ENCODE data around the gene AGBL4.
"Not testable (repeated sequence)": the region's sequence is repeated elsewhere in the genome, so short reads cannot be mapped to it uniquely, and the experiment has no call there.

AGBL4 gene

GRCh38 chr1:49306507-49307070, 717.2 kb downstream of the AGBL4 start:
- no peak for DNase-seq (ENCODE audit: low spot score)

- not testable (repeated sequence) for DNase-seq (ENCODE audit: low spot score)
Measured at GRCh38 chr1:49302400-49302799, 721.4 kb downstream of the AGBL4 start.

GRCh38 chr1:49298304-49298703, 725.5 kb downstream of the AGBL4 start:
- DNase-seq (ENCODE audit: low spot score), result no peak

DNA sequence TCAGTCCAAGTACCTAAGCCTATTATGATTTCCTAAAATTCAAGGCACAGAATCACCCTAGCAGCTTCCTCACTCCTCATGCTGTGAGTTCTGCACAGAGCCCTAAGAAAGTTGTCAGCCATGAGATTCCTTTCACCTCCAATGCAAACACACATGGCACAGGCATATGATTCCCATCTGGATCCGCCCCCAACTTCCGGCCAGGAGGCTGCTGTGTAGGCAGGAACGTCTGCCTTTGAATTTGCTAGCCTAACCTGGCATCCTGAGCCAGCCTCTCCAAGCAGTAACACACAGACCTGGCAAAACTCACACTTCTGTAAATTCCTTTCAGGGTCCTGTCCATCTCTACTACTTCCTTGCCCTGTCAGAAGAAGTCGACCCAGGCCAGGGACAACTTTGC, 726.0 kb downstream of the AGBL4 start:
- DNase-seq (ENCODE audit: low spot score), result no peak

DNA sequence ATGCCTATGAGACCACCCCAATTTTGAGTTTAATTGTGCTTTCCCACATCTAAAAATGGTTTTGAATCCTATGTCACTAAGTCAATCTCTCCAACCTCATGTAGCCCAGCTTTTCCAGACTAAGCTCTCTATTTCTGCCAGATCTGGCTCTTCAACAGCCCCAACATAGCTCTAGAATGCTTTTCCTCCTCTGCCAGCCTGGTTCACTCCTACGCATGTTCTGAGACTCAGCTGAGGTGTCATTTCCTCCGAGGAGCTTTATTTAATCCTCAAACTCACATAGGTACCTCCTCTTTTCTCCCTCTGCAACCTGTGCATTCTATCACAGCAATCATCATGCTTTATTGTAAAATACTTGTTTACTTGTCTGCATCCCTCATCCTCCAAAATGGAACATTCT, 729.2 kb downstream of the AGBL4 start:
- DNase-seq (ENCODE audit: low spot score), result no peak

DNA sequence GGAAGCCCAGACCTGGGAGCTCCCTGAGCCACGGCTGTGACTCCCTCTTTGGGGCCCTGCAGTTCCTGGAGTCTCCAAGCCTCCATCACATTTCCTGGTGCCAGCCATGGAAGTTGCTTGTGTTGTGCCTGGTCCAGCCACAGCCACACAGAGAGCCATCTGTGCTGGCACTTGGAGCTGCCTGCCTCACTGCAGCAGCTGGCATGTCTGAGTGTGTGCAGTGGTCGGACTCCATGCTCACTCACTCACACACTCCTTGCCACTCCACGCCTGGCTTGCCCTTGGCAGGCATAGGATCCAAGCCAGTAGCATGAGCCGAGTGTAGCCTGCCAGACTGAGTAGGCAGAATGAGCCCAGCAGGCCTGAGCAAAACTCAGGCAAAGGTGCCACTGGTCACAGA, 730.7 kb downstream of the AGBL4 start:
- no peak for DNase-seq (ENCODE audit: low spot score)

DNA sequence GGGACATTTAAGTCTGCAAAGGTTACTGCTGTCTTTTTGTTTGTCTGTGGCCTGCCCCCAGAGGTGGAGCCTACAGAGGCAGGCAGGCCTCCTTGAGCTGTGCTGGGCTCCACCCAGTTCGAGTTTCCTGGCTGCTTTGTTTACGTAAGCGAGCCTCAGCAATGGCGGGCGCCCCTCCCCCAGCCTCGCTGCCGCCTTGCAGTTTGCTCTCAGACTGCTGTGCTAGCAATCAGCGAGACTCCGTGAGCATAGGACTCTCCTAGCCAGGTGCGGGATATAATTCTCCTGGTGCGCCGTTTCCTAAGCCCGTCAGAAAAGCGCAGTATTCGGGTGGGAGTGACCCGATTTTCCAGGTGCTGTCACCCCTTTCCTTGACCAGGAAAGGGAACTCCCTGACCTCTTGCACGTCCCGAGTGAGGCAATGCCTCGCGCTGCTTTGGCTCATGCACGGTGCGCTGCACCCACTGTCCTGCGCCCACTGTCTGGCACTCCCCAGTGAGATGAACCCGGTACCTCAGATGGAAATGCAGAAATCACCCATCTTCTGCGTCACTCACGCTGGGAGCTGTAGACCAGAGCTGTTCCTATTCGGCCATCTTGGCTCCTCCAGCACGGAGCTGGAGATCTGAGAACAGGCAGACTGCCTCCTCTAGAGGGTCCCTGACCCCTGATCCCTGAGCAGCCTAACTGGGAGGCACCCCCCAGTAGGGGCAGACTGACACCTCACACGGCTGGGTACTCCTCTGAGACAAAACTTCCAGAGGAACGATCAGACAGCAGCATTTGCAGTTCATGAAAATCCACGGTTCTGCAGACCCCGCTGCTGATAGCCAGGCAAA, 766.3 kb downstream of the AGBL4 start:
- DNase-seq (ENCODE audit: low spot score), result not testable (repeated sequence)

DNA sequence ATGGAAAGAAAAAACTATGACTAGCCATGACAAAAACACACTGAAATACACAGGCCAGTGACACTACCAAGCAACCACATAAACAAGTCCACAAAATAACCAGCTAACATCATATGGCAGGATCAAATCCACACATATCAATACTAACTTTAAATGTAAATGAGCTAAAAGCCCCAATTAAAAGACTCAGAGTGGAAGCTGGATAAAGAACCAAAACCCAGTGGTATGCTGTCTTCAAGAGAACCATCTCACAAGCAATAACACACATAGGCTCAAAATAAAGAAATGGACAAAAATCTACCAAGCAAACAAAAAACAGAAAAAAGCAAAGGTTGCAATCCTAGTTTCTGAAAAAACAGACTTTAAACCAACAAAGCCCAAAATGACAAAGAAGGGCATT, 770.8 kb downstream of the AGBL4 start:
- DNase-seq (ENCODE audit: low spot score), result no peak

GRCh38 chr1:49251019-49251784, 772.6 kb downstream of the AGBL4 start:
- DNase-seq (ENCODE audit: low spot score), result no peak

DNA sequence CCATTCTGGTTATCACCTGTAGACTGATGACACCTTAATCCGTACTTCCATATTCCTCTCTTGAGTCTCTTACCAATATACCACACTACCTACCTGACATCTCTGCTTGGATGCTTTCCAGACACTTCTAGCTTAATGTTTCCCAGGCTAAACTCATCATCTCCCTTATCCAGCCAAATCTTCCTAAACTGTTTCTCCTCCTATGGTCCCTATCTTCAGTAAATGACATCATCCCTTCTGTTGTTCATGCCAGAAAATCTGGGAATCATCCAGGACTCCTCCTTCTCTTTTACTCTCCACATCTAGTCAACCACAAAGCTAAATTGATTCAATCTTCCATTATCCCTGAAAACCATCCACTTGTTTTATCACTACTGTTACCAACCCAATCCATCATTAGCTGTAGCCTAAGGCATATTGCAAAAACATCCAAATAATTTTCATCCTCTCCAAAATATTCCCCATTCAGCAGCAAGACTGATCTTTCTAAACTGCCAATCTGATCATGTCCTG, 783.0 kb downstream of the AGBL4 start:
- no peak for DNase-seq (ENCODE audit: low spot score)

- DNase-seq (ENCODE audit: low spot score), result no peak
Measured at GRCh38 chr1:49234988-49235387, 788.8 kb downstream of the AGBL4 start.

GRCh38 chr1:49229555-49229954, 794.2 kb downstream of the AGBL4 start:
- no peak for DNase-seq (ENCODE audit: low spot score)

GRCh38 chr1:49226758-49227157, 797.0 kb downstream of the AGBL4 start:
- no peak for DNase-seq (ENCODE audit: low spot score)

DNA sequence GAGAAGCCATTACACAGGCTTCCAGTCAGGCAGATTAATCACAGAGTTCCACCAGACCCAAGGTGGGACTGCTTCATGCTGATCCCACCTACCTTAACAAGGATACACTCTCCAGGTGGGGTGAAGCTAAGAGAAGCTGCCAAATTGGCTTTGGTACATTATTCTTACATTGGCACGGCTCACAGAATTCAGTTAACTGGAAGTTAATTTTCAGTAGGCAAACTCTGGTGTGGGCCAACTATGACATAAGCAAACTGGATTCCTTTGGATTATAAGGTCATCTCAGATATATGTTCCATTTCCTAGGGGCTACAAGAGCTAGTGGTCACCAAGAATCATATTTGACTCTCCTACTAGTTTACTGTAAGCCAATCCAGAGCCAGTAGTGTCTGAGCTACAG, 798.3 kb downstream of the AGBL4 start:
- no peak for DNase-seq (ENCODE audit: low spot score)

- no peak for DNase-seq (ENCODE audit: low spot score)
Measured at GRCh38 chr1:49213301-49213700, 810.5 kb downstream of the AGBL4 start.

DNA sequence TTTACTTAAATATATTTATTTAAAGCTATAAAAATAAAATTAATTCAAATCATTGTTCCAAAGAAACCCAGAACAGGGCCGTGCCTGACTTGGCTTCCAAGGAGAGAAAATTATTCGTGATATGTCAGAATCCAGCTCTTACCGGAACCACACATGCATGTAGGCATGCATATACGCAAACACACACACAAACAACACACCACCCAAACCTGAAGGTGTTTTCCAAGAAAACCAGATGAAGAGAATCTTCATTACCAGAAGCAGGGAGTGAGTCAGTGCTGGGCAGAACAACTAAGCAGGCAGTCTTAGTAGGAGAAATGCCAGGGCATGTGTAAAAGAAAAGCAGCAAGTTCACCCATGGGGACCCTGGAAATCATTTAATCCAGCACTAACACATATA, 815.0 kb downstream of the AGBL4 start:
- no peak for DNase-seq (ENCODE audit: low spot score)

DNA sequence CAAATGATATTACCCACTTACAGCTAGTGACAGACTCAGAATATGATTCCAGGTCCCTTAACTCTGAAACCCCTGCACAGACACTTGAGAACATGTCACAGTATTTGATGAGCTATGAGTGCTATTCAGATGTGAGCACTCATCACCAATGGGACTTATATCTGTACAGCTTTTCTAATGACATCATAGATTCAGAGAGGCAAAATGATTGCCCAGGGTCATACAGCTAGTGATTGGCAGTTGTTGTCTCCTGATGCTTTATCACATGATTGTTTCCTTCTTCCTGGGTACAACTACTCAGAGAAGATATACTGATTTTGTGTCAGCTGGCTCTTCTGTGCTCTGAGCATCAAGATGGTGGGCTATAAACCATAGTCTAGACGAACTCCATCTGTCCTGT, 819.0 kb downstream of the AGBL4 start:
- no peak for DNase-seq (ENCODE audit: low spot score)

GRCh38 chr1:49200738-49201137, 823.0 kb downstream of the AGBL4 start:
- DNase-seq (ENCODE audit: low spot score), result no peak

- DNase-seq (ENCODE audit: low spot score), result no peak
Measured at GRCh38 chr1:49199564-49199963, 824.2 kb downstream of the AGBL4 start.

DNA sequence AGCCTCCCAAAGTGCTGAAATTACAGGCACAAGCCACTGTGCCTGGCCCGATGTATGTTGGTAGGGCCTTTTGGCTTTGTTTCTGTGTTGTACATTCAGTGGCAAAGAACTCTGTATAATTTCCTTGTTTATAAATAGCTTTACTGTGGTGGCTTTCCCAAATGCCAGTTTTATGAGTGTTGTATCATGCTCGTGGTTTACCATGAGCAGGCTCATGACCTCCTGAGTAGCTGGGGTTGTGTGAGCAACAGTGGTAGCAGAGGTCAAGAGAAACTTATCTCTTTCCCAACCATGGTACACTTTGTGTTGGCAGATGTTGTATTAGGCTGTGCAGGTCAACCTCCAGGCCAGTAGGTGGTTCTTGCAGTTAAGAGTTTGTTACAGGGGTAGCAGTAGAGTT, 826.7 kb downstream of the AGBL4 start:
- DNase-seq (ENCODE audit: low spot score), result no peak

GRCh38 chr1:49190138-49190537, 833.6 kb downstream of the AGBL4 start:
- DNase-seq (ENCODE audit: low spot score), result no peak

DNA sequence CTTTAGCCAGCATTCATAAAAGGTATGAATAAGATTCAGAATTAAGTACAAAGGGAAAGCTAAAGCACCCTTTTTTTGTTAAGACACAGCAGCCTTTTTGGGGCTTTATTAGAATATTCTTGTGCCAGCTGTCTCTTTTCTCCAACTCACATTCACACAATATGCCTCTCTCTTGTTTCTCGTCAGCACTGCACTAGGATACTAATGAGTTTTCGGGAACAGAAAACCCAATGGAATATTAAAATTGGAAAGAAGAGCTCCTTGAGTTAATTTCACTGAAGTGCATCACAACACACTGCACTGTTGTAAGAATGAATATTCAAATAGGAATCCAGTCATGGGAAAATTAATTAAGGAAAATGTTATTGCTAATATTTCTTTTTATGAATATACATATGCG, 836.7 kb downstream of the AGBL4 start:
- DNase-seq (ENCODE audit: low spot score), result no peak

GRCh38 chr1:49185450-49185980, 838.2 kb downstream of the AGBL4 start:
- no peak for DNase-seq (ENCODE audit: low spot score)

Measured in CD4-positive, alpha-beta T cell treated with Interleukin-2 at 100 ng/mL for 4 hours (primary cell).